ENCODE results near the gene BIRC2. TPM values are rescaled to one million over a fixed set of nuclear protein-coding genes. Genes with fewer than 3 reads are reported as not detected.

The BIRC2 gene
- total RNA-seq, 1 experiment from 2014 or later: 76.8 TPM

DNA sequence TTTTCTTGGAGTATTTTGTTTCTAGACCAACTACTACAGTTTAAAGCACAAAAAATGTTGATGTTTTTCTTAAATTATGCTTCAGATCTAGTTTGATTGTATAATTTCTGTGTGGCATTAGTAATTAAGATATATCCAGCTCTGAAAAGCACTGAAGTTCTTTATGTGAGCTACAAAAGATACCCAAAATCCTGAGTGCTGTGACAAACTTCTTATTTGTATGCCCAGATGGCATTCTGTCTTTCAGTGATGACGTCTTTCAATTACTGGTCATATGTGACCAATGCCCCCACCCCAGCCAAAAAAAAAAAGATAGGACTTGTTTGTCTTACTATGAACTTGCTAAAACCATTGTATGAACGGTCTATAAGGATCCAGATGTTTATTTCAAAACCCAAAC is 51.3 kb downstream of the BIRC2 start:
- Histone ChIP-seq H3K27ac (ENCODE audit: low read length) (no peak overlapping the region), H3K9me3 (ENCODE audit: control insufficient read depth, insufficient read depth, low read depth, low read length) (no peaks in the 10 kb centered on the region), H3K36me3 (ENCODE audit: control insufficient read depth, insufficient read depth, low read length) (peaks cover 45% of the 10 kb centered on the region), H3K4me1 (ENCODE audit: control insufficient read depth, insufficient read depth, low read length) (peaks cover 16% of the 10 kb centered on the region), H3K27me3 (ENCODE audit: control insufficient read depth, insufficient read depth, low read length) (no peaks in the 10 kb centered on the region), H3K4me3 (ENCODE audit: low read depth in 2 of 2, low read length in 2 of 2) (no peak overlapping the region)
- intact Hi-C loops (cut with micrococcal nuclease; ENCODE audit: unreplicated experiment) (loop anchor here (10.0 kb wide), 1 partner anchor 267 kb away; no protein-coding TSS in a partner anchor), in situ Hi-C loops (cut with HindIII; ENCODE audit: low pct_unique_long_range_greater_than_20kb, low sequenced_read_pairs) (no loop called here)
- ATAC-seq: no peak
- no peak for DNase-seq (ENCODE audit: low read depth, low spot score)
- ChIA-PET POLR2A (no interaction called here), CTCF (no interaction called here)
- no TSS peak for BruUV-seq (replicated peaks)
- no peak for TF ChIP-seq SIN3A (IDR thresholded peaks at IDR 0.05; ENCODE audit: borderline replicate concordance, insufficient read depth, low read depth, low read length)
- TF ChIP-seq, protein P1, sequence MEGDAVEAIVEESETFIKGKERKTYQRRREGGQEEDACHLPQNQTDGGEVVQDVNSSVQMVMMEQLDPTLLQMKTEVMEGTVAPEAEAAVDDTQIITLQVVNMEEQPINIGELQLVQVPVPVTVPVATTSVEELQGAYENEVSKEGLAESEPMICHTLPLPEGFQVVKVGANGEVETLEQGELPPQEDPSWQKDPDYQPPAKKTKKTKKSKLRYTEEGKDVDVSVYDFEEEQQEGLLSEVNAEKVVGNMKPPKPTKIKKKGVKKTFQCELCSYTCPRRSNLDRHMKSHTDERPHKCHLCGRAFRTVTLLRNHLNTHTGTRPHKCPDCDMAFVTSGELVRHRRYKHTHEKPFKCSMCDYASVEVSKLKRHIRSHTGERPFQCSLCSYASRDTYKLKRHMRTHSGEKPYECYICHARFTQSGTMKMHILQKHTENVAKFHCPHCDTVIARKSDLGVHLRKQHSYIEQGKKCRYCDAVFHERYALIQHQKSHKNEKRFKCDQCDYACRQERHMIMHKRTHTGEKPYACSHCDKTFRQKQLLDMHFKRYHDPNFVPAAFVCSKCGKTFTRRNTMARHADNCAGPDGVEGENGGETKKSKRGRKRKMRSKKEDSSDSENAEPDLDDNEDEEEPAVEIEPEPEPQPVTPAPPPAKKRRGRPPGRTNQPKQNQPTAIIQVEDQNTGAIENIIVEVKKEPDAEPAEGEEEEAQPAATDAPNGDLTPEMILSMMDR (IDR thresholded peaks at IDR 0.05): no peak
- TF ChIP-seq POLR2AphosphoS5 (IDR thresholded peaks at IDR 0.05; ENCODE audit: low read depth, low read length): no peak
- TF ChIP-seq, protein P2, sequence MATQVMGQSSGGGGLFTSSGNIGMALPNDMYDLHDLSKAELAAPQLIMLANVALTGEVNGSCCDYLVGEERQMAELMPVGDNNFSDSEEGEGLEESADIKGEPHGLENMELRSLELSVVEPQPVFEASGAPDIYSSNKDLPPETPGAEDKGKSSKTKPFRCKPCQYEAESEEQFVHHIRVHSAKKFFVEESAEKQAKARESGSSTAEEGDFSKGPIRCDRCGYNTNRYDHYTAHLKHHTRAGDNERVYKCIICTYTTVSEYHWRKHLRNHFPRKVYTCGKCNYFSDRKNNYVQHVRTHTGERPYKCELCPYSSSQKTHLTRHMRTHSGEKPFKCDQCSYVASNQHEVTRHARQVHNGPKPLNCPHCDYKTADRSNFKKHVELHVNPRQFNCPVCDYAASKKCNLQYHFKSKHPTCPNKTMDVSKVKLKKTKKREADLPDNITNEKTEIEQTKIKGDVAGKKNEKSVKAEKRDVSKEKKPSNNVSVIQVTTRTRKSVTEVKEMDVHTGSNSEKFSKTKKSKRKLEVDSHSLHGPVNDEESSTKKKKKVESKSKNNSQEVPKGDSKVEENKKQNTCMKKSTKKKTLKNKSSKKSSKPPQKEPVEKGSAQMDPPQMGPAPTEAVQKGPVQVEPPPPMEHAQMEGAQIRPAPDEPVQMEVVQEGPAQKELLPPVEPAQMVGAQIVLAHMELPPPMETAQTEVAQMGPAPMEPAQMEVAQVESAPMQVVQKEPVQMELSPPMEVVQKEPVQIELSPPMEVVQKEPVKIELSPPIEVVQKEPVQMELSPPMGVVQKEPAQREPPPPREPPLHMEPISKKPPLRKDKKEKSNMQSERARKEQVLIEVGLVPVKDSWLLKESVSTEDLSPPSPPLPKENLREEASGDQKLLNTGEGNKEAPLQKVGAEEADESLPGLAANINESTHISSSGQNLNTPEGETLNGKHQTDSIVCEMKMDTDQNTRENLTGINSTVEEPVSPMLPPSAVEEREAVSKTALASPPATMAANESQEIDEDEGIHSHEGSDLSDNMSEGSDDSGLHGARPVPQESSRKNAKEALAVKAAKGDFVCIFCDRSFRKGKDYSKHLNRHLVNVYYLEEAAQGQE (IDR thresholded peaks at IDR 0.05; ENCODE audit: insufficient read depth in 1 of 2, low read depth in 2 of 2, low read length in 1 of 2): no peak
- TF ChIP-seq TCF7L2 (IDR thresholded peaks at IDR 0.05; ENCODE audit: low read depth, low read length): no peak

DNA sequence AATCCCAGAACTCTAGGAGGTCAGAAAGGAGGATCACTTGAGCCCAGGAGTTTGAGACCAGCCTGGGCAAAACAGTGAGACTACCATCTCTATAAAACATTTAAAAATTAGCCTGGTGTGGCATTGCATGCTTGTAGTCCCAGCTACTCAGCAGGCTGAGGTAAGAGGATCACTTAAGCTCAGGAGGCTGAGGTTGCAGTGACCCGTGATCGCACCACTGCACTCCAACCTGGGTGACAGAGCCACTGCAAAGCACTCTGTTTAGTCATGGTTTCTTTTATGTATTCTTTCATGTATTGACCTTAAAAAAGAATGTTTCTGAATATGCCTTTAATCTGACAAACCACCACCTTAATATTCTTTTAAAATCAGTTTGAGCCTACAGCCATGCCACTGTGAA is 52.2 kb downstream of the BIRC2 start:
- Histone ChIP-seq H3K4me1 (ENCODE audit: control insufficient read depth, insufficient read depth, low read length) (peaks cover 22% of the 10 kb centered on the region), H3K9me3 (ENCODE audit: control insufficient read depth, insufficient read depth, low read depth, low read length) (no peaks in the 10 kb centered on the region), H3K27ac (ENCODE audit: low read length) (no peak overlapping the region), H3K36me3 (ENCODE audit: control insufficient read depth, insufficient read depth, low read length) (peaks cover 45% of the 10 kb centered on the region), H3K27me3 (ENCODE audit: control insufficient read depth, insufficient read depth, low read length) (no peaks in the 10 kb centered on the region), H3K4me3 (ENCODE audit: low read depth in 2 of 2, low read length in 2 of 2) (no peak overlapping the region)
- no peak for DNase-seq (ENCODE audit: low read depth, low spot score)
- 0 out of 2 replicates have a peak, but pooled peaks have one; percentile 19 for ATAC-seq
- POLR2A ChIA-PET: no interaction called here
- TF ChIP-seq, protein P1 (IDR thresholded peaks at IDR 0.05): no peak
- no peak for TF ChIP-seq TCF7L2 (IDR thresholded peaks at IDR 0.05; ENCODE audit: low read depth, low read length)
- TF ChIP-seq, protein P2 (IDR thresholded peaks at IDR 0.05; ENCODE audit: insufficient read depth in 1 of 2, low read depth in 2 of 2, low read length in 1 of 2): no peak
- TF ChIP-seq SIN3A (IDR thresholded peaks at IDR 0.05; ENCODE audit: borderline replicate concordance, insufficient read depth, low read depth, low read length): no peak
- TF ChIP-seq POLR2AphosphoS5 (IDR thresholded peaks at IDR 0.05; ENCODE audit: low read depth, low read length): no peak
- BruUV-seq (replicated peaks): no TSS peak
- CTCF ChIA-PET: no interaction called here
- in situ Hi-C loops (cut with HindIII; ENCODE audit: low pct_unique_long_range_greater_than_20kb, low sequenced_read_pairs) (no loop called here), intact Hi-C loops (cut with micrococcal nuclease; ENCODE audit: unreplicated experiment) (loop anchor here (10.0 kb wide), 1 partner anchor 266 kb away; no protein-coding TSS in a partner anchor)
